ENCODE measurements around the gene GLI3.

DNA sequence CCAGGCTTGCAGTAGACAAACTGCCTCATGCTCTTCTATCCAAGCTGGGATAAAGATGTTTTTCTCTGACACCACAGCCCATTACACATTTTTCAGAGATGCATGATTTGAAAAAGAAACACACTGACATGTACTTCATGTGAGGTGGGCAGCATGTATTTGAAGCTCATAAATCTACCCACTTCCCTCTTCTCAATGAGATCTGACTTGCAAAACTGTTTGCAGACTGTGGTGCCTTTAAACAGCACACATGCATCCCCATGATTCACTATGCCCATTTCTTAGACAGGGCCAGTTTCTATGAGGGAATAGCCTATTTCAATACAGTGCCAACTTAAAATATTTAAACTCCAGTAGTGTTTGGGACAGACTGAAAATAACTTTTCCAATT is 109.8 kb downstream of the GLI3 start:
- TF ChIP-seq POLR2AphosphoS5 (IDR thresholded peaks at IDR 0.05) (no peak), CTCF (IDR thresholded peaks at IDR 0.05) (no peak)

All from stomach (tissue), 4 donors.